ENCODE measurements around the gene CROCC.

The CROCC gene

DNA sequence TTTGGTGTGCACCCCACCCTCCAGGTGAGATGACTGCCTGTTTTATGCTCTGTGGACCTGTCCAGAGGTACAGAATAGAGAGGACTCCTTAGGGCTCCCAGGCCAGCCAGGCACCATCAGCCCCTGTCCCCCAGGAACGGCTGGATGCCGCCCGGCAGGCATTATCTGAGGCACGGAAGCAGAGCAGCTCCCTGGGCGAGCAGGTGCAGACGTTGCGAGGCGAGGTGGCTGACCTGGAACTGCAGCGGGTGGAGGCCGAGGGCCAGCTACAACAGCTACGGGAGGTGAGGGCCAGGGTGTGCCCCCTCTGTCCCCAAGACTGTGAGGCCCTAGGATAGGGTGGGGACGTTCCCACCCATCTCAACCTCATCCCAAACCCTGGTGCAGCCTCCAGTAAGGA lies 47.9 kb downstream of the CROCC start:
- no peak for DNase-seq

DNA sequence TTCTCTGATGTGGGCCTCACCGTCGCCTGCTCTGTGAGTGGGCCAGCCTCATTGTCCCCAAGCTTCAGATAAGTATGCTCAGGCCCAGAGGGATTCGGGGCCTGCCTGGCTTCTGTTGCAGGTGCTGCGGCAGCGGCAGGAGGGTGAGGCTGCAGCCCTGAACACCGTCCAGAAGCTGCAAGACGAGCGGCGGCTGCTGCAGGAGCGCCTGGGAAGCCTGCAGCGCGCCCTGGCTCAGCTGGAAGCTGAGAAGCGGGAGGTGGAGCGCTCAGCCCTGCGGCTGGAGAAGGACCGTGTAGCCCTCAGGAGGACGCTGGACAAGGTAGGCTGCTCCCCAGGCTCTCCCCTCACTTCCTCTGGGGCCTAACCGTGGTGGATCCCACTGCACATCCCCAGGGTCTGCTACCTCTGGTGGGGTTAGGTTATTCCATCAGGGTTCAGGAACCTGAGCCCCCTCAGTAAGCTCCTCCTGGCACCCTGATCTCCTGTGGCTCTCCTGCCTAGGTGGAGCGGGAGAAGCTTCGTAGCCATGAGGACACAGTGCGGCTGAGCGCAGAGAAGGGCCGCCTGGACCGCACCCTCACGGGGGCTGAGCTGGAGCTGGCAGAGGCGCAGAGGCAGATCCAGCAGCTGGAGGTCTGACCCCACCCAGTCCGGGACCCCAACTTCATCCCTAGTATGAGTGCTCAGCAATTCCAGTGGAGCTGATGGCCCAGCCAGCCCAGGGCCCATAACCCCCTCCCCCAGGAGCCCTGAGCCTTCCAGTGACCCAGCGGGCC lies 48.6 kb downstream of the CROCC start:
- DNase-seq: no peak

GRCh38 chr1:16971341-16972188 lies 49.8 kb downstream of the CROCC start:
- DNase-seq: no peak

DNA sequence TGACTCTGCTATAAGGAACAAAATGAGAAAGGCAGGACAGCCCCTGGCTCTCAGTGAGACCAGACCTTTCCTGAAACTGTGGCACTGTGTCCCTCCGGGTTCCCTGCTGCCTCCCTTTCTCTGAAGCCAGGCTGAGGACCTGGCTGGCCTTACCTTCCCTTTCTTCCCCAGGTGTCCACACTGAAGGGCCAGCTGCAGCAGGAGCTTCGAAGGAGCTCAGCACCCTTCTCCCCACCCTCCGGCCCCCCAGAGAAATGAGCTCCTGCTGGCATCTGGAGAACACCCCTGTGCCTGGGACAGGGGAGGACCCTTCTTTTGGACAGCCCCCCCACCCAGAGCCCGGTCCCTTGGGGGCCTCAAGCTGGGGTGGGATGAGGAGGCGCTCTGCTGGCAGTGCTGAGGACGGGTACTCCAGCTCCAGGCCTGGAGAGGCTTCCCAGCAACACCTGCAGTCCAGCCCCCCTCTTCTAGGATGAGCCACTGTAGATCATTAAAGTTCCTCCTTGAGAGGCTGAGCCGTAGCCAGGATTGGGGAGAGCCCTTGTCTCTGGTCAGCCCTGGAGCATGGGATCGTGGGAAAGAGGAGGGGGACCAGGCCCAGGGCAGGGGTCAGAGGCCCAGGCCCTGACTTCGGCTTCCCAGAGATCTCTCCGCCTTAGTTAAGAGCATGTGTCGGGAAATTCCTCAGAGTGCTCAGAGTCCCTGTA lies 50.6 kb downstream of the CROCC start:
- DNase-seq: no peak

DNA sequence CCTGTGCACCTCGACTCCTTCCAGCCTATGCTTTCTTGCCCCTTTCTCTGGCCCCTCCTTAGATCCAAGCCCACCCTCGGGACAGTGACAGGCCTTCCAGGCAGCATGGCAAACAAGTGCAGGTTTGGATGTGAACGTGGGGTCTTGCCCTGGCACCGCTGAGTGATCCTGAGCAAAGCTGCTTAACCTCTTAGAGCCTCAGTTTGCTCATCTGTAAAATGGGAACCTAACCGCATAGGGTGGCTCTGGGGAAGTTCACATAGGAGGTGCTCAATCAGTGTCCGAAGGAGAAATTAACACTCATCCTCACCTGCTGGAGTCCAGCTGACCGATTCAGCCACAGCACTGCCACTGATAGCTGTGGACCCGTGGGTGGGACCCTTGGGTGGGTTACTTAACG lies 51.5 kb downstream of the CROCC start:
- DNase-seq: no peak

GRCh38 chr1:16975211-16975610 lies 53.5 kb downstream of the CROCC start:
- no peak for DNase-seq

DNA sequence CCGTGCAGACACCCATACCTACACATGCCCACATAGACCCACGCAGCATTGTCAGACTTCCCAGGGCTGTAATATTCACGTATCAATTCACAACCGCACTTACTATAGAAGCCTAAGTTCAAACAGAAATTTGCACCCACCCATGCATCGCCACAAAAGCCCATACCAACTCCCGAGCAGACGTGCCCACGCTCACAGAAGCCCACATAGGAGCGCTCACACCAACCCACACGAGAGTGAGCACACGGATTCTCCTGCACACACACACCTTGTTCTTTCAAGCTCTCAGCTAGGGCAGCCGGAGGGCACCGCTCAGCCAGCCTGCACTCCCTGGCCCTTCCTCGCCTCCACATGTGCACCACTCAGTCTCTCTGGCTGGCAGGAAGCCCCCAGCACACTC lies 54.1 kb downstream of the CROCC start:
- no peak for DNase-seq

DNA sequence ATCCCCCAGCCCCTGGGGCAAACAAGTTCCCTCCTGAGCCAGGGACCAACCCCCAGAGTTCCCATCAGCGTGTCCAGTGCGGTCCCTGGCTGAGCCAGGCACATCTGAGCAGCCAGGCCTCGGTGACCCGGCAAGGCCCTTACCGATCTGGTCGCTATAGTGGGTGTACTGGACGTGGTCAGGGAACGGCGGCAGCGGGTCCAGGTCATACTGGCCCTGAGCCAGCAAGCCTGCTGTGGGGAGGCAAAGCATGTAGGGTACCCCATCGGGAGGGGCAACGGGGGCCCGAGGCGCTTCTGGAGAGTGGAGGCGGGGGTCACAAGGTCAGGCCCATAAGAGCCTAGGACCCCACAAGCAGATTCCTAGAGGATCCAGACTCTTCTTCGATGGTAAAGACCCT lies 55.2 kb downstream of the CROCC start:
- DNase-seq: no peak

- DNase-seq: no peak
Measured at GRCh38 chr1:16977377-16977776, 55.6 kb downstream of the CROCC start.

DNA sequence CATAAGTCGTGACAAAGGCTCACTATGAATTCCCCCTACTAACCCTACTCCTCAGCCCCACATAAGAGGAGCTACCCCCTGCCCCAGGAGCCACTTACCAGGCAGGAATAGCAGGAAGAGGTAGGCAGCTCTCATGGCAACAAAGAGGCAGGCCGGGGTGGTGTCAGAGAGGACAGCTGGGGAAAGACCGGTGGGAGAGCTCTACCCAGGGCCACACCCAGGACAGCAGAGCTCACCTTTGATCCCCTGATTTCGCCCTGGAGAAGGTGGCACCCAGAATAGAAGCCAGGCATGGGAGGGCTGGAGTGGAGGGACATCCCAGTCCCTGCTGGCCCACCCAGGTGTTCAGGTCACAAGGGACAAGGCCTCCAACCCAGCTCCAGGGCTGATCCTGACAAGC lies 56.4 kb downstream of the CROCC start:
- DNase-seq: no peak

DNA sequence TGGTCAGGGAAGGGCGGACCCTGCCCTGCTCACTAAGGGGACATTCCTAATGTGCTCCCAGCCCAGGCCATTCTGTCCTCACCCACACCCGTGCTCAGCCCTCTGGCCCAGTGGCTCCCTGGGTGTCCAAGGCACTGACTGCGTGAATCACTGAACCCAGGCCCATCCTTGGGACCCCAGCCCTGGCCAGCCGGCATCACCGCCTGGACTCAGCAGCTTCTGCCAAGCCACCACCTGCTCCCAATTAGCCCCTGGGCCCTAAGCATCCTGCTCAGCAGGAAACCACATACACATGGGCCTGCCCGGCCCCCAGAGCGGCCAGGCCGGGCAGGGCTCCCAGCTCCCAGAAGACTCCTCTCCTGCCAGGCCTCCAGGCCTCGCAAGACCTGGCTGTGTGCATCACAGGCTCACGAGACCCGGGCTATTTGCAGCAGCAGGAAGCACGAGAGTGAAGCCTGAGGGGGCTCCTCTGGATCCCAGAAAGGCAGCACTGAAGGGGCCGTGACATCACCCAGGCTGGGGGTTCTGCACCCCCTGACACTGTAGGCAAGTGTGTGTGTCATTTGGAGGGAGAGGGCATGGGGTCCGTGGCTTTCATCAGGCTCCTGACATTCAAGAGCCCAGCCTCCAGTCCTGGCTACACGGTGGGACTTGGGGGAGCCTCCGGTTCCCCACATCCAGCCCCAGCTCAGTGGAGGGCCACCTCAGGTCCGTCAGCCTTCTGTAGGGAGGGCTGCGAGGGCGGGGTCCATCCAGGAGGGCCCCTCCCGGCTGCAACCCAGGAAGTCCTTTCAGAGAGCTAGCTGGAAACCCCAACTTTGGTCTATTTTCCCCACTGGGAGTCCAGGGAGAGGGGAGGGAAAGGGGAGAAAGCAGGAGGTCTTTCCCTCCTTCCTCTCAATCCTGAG lies 57.1 kb downstream of the CROCC start:
- DNase-seq: no peak

DNA sequence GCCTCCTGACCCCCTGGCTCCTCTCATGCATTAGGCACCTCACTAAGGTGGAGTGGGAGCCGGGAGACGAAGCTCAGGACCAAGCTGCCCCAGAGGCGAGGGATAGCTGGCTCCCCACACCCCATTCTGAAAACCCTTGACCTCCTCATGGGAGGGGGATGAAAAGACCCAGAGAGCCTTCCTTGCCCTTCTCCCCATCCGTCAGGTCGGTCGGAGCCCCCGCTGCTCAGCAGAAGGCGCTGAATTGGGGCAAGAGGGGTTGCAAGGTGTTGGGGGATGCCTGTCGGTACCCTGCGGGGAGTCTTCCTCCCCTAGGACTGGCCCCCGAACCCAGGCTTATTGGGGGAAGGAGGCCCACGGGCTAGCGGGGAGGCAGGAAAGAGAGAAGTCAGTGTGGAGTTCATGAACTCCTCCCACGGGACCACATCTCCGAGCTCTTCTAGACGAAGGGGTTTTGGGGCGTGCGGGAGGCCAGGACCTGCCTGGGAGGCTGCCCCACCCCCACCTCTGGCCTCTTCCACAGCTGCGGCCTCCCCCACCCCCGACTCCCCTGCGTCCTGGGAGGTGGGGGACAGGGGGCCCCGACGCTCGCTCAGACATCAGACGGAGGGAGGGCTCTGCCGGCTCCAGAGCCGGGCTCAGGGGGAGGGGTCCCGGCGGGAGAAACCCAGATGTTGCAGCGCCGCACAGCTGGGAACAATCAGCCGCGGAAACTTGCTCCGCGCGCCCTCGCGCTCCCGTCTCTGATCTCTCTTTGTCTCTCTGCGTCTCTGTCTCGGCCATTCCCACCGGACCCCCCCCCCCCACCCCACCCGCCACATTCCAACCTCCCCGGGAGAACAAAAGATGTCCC lies 58.0 kb downstream of the CROCC start:
- DNase-seq: no peak

GRCh38 chr1:16980473-16981268 lies 58.9 kb downstream of the CROCC start, which contains the start of gene MFAP2:
TSS of gene MFAP2 (minus strand) at chr1:16980620. CDS start at chr1:16978273, 2,347 bp downstream.
- DNase-seq: peak in 1 of 2 donors; percentile 13

- no peak for DNase-seq
Measured at GRCh38 chr1:16981269-16981849, 59.6 kb downstream of the CROCC start.

- DNase-seq: no peak
Measured at GRCh38 chr1:16982902-16983301, 61.2 kb downstream of the CROCC start.

DNA sequence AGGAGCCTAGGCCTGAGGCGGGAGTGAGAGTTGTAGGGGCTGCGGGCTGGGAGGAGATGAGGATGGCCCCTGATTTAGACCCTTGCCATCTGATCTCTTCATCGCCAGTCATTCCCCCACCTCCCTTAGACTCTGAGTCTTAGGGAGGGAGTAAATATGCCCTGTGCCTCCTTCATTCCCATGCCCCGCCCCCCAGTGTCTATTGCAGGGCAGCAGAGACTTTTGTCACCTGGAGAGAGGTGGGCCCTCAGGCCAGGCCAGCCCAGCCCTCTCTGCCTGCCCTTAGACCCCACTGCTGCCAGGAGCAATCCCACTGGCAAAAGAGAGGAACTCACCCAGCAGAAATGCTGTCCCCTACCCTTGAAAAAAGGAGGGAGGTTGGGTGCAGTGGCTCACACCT lies 61.9 kb downstream of the CROCC start:
- DNase-seq: no peak

DNA sequence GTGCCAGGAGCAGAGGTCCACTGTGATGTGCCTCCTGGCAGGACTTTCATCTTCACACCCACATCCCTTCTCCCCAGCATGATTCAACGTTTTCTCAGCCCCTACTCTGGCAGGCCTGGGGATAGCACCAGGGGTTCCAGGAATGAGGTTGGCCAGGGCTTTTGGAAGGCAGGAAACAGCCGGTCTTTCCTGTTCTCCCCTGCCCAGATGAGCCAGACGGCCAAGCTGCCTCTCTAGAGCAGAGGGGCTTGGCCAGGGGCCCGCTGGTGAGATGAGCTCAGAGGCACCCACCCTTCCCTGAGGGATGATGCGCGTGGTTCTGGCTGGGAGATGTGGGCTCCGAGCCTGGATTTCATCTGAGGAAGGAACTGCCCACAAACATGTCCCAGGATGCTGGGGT lies 63.0 kb downstream of the CROCC start:
- no peak for DNase-seq

DNA sequence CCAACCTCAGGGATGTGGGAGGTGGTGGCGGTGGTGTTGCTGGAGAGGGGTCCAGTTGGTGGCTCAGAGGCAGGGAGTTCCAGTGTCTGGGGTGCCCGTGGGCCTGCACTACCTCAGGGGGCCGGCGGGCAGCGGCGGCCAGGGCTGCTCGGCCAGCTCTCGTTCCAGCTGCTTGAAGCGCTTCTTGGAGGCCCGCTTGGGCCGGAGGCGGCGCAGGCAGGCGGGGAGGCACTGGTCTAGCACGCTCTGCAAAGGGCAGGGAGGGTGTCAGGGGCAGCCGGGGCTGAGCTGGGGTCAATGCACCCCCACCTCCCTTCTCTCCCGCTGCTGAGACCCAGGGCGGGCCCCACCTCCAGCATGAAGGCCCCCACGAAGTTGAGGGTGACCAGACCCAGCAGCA lies 64.4 kb downstream of the CROCC start:
- no peak for DNase-seq

GRCh38 chr1:16986560-16986959 lies 64.8 kb downstream of the CROCC start:
- no peak for DNase-seq

DNA sequence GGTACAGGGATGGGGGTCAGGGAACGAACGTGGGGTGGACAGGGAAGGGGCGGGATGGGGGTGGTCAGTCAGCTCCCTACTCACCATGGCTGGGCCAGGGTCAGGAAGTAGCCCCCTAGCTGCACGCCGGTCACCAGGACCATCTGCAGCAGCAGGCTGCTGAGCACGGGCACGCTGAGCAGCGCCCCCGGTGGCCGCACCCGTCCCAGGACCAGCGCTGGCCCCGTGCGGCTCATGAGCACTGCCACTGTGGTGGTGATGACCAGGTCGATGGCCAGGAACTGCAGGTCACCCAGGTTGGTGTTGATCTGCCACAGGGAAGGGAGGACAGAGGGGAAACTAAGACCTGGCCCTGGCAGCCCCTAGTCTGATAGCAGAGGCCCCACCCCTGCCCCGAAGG lies 65.2 kb downstream of the CROCC start:
- peak in 1 of 2 donors; percentile 9 for DNase-seq

Data from stimulated activated CD4-positive, alpha-beta T cell treated with anti-CD3 and anti-CD28 coated beads, Interleukin-2, amount 100 ng/mL, for 24 hours (primary cell).